Measurements from ENCODE around the gene BORCS6. TPM values are rescaled to one million over a fixed set of nuclear protein-coding genes. Genes with fewer than 3 reads are reported as not detected.

The BORCS6 gene
- total and polyA plus RNA-seq, 2 of the 13 experiments (the other 11 are each of a cell fraction or from before 2014, with no cell fraction given) = 2.0 to 5.1 TPM

DNA sequence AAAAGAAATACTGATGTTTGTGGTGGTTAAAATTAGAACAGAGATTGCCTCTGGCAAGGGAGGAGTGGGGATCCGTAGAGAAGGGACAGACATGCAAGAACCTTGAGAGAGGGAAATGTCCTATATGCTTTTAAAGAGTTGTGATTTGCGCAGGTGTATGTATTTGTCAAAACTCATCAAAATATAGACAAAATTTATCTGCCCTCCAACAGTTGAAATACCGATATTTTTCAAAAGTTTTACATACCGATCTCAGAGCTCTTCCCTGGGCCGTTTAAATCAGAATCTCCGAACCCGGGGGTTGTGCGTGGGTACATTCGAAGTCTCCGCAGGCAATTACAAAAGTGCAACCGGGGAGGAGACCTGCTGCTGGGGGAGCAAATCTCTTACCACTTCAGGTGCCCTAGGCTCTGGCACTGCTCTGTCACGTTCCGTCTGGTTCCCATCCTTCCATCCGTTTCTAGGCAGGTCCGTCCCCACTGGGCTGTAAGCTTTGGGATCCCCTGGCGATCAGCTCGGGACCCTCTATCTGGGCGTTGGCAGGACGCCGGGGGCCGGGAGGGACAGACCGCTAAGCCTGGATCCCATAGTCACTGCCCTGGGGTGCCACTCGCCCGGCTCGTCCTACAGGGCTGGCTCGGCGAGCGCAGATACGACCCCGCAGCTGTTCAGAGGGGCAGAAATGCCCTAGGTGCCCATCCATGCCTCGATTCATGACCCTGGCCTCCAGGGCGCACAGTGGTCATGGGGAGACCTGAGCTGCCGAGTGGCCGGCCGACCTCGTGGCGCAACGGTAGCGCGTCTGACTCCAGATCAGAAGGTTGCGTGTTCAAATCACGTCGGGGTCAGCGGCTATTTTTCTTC is 4.2 kb downstream of the BORCS6 start (continued):
- TF ChIP-seq, protein P1, sequence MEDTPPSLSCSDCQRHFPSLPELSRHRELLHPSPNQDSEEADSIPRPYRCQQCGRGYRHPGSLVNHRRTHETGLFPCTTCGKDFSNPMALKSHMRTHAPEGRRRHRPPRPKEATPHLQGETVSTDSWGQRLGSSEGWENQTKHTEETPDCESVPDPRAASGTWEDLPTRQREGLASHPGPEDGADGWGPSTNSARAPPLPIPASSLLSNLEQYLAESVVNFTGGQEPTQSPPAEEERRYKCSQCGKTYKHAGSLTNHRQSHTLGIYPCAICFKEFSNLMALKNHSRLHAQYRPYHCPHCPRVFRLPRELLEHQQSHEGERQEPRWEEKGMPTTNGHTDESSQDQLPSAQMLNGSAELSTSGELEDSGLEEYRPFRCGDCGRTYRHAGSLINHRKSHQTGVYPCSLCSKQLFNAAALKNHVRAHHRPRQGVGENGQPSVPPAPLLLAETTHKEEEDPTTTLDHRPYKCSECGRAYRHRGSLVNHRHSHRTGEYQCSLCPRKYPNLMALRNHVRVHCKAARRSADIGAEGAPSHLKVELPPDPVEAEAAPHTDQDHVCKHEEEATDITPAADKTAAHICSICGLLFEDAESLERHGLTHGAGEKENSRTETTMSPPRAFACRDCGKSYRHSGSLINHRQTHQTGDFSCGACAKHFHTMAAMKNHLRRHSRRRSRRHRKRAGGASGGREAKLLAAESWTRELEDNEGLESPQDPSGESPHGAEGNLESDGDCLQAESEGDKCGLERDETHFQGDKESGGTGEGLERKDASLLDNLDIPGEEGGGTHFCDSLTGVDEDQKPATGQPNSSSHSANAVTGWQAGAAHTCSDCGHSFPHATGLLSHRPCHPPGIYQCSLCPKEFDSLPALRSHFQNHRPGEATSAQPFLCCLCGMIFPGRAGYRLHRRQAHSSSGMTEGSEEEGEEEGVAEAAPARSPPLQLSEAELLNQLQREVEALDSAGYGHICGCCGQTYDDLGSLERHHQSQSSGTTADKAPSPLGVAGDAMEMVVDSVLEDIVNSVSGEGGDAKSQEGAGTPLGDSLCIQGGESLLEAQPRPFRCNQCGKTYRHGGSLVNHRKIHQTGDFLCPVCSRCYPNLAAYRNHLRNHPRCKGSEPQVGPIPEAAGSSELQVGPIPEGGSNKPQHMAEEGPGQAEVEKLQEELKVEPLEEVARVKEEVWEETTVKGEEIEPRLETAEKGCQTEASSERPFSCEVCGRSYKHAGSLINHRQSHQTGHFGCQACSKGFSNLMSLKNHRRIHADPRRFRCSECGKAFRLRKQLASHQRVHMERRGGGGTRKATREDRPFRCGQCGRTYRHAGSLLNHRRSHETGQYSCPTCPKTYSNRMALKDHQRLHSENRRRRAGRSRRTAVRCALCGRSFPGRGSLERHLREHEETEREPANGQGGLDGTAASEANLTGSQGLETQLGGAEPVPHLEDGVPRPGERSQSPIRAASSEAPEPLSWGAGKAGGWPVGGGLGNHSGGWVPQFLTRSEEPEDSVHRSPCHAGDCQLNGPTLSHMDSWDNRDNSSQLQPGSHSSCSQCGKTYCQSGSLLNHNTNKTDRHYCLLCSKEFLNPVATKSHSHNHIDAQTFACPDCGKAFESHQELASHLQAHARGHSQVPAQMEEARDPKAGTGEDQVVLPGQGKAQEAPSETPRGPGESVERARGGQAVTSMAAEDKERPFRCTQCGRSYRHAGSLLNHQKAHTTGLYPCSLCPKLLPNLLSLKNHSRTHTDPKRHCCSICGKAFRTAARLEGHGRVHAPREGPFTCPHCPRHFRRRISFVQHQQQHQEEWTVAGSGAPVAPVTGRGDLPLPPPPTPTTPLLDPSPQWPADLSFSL (CRISPR knock-in tag; IDR thresholded peaks at IDR 0.05) = no peak
- TF ChIP-seq SP4 (CRISPR knock-in tag; IDR thresholded peaks at IDR 0.05) (no peak), RBM22 (optimal IDR thresholded peaks at IDR 0.05; ENCODE audit: low read length) (no peak), KLF6 (CRISPR knock-in tag; IDR thresholded peaks at IDR 0.05) (peak; percentile 49; the same call in 1 of the 2 replicates), SRSF1 (optimal IDR thresholded peaks at IDR 0.05; ENCODE audit: low read depth, low read length) (peak; percentile 37), HNRNPL (IDR thresholded peaks at IDR 0.05; ENCODE audit: low read depth, low read length) (peak; percentile 98), SKI (IDR thresholded peaks at IDR 0.05; ENCODE audit: partially characterized antibody) (no peak), KMT2B (CRISPR knock-in tag; IDR thresholded peaks at IDR 0.05) (no peak), NCOA1 (CRISPR knock-in tag; IDR thresholded peaks at IDR 0.05) (no peak), ZNF792 (CRISPR knock-in tag; IDR thresholded peaks at IDR 0.05) (peak; percentile 21; the same call in 1 of the 2 replicates), ELF4 (CRISPR knock-in tag; IDR thresholded peaks at IDR 0.05; ENCODE audit: borderline replicate concordance) (no peak), ZFP36L1 (CRISPR knock-in tag; IDR thresholded peaks at IDR 0.05) (no peak), KDM1A (CRISPR knock-in tag; IDR thresholded peaks at IDR 0.05) (peak; percentile 61), ZMYM4 (CRISPR knock-in tag; IDR thresholded peaks at IDR 0.05) (0 out of 2 replicates have a peak, but pooled peaks have one; percentile 9), NR2F2 (IDR thresholded peaks at IDR 0.05; ENCODE audit: borderline replicate concordance, low read depth) (0 out of 2 replicates have a peak, but pooled peaks have one; percentile 10), ZNF652 (CRISPR knock-in tag; IDR thresholded peaks at IDR 0.05; ENCODE audit: borderline replicate concordance, low read depth) (no peak; the same call in 1 of the 2 replicates), ZBTB42 (CRISPR knock-in tag; IDR thresholded peaks at IDR 0.05) (no peak)
- TF ChIP-seq, protein P2, sequence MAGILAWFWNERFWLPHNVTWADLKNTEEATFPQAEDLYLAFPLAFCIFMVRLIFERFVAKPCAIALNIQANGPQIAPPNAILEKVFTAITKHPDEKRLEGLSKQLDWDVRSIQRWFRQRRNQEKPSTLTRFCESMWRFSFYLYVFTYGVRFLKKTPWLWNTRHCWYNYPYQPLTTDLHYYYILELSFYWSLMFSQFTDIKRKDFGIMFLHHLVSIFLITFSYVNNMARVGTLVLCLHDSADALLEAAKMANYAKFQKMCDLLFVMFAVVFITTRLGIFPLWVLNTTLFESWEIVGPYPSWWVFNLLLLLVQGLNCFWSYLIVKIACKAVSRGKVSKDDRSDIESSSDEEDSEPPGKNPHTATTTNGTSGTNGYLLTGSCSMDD (CRISPR knock-in tag; IDR thresholded peaks at IDR 0.05) = no peak
- TF ChIP-seq, protein P3, sequence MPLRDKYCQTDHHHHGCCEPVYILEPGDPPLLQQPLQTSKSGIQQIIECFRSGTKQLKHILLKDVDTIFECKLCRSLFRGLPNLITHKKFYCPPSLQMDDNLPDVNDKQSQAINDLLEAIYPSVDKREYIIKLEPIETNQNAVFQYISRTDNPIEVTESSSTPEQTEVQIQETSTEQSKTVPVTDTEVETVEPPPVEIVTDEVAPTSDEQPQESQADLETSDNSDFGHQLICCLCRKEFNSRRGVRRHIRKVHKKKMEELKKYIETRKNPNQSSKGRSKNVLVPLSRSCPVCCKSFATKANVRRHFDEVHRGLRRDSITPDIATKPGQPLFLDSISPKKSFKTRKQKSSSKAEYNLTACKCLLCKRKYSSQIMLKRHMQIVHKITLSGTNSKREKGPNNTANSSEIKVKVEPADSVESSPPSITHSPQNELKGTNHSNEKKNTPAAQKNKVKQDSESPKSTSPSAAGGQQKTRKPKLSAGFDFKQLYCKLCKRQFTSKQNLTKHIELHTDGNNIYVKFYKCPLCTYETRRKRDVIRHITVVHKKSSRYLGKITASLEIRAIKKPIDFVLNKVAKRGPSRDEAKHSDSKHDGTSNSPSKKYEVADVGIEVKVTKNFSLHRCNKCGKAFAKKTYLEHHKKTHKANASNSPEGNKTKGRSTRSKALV (CRISPR knock-in tag; IDR thresholded peaks at IDR 0.05) = no peak
- TF ChIP-seq, protein P4, sequence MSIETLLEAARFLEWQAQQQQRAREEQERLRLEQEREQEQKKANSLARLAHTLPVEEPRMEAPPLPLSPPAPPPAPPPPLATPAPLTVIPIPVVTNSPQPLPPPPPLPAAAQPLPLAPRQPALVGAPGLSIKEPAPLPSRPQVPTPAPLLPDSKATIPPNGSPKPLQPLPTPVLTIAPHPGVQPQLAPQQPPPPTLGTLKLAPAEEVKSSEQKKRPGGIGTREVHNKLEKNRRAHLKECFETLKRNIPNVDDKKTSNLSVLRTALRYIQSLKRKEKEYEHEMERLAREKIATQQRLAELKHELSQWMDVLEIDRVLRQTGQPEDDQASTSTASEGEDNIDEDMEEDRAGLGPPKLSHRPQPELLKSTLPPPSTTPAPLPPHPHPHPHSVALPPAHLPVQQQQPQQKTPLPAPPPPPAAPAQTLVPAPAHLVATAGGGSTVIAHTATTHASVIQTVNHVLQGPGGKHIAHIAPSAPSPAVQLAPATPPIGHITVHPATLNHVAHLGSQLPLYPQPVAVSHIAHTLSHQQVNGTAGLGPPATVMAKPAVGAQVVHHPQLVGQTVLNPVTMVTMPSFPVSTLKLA (IDR thresholded peaks at IDR 0.05) = no peak

Measured in HepG2 (cell line).